H1 (cell line): ENCODE measurements around the gene FGF10. TPM values are rescaled to one million over a fixed set of nuclear protein-coding genes. Genes with fewer than 3 reads are reported as not detected.
A peak's percentile ranks its signal among the peaks of the same experiment; 100 is the strongest.

Source experiments
- CTCF ChIA-PET: fragments of 300-600 bp; sonication (Branson Sonifier 250); formaldehyde crosslinking; loops from one replicate; lab custom pipeline; 2021; ENCODE audit not compliant: partially characterized antibody; lab: Charles Lee
- POLR2A ChIA-PET: fragments of 300-600 bp; sonication (Branson Sonifier 250); formaldehyde crosslinking; loops from one replicate; lab custom pipeline; 2021; ENCODE audit warnings: inconsistent platforms; ENCODE audit not compliant: partially characterized antibody; lab: Charles Lee
- DNase-seq, 2 experiments: peaks; one replicate each; pipeline versions ENCODE4 v3.0.0 to v3.0.0-alpha.2; 2010 to 2022; ENCODE audit warnings: low spot score in 2 of 2, low read depth in 1 of 2, mixed read lengths in 1 of 2
- FAIRE-seq: peaks from 2 replicates; lab custom pipeline; 2011; peaks lifted over from hg19 to GRCh38; lab: Jason Lieb, UNC
- H2AFZ ChIP-seq: 2 replicates; pipeline ENCODE4 v1.8.1; 2012; ENCODE audit warnings: low read length, inconsistent platforms
- H2AK5ac ChIP-seq: 2 replicates; pipeline ENCODE4 v1.6.1; 2013; ENCODE audit warnings: low read depth, low read length
- H2BK120ac ChIP-seq: replicated peaks from 2 replicates; pipeline ENCODE3; 2013; ENCODE audit warnings: low read depth, low read length, inconsistent platforms
- H2BK12ac ChIP-seq: 2 replicates; pipeline ENCODE4 v1.6.1; 2013; ENCODE audit warnings: low read depth, low read length
- H2BK15ac ChIP-seq: 2 replicates; pipeline ENCODE4 v1.6.1; 2013; ENCODE audit warnings: low read length
- H2BK20ac ChIP-seq: 2 replicates; pipeline ENCODE4 v1.6.1; 2013; ENCODE audit warnings: low read length
- H2BK5ac ChIP-seq: 2 replicates; pipeline ENCODE4 v1.6.1; 2013; ENCODE audit warnings: low read depth, low read length
- H3K14ac ChIP-seq: 2 replicates; pipeline ENCODE4 v1.6.1; 2013; ENCODE audit warnings: inconsistent platforms; ENCODE audit not compliant: insufficient read length
- H3K18ac ChIP-seq: 2 replicates; pipeline ENCODE4 v1.6.1; 2013; ENCODE audit warnings: low read length; ENCODE audit errors: extremely low read depth
- H3K23ac ChIP-seq: 2 replicates; pipeline ENCODE4 v1.6.1; 2013; ENCODE audit warnings: inconsistent platforms; ENCODE audit not compliant: insufficient read length
- H3K23me2 ChIP-seq: 2 replicates; pipeline ENCODE4 v1.6.1; 2013; ENCODE audit warnings: low read depth, low read length
- H3K27ac ChIP-seq: 2 replicates; pipeline ENCODE4 v1.6.1; 2011; ENCODE audit warnings: low read depth, low read length, inconsistent platforms
- H3K27me3 ChIP-seq, 4 experiments: replicated peaks in 1 of 4; 1 replicate in 1 of 4; 2 replicates in 3 of 4; pipeline versions ENCODE4 v1.6.1 to v1.8.1; 2011 to 2013; ENCODE audit warnings: low read length in 3 of 4, mild to moderate bottlenecking in 3 of 4, inconsistent platforms in 2 of 4, mixed read lengths in 2 of 4, moderate library complexity in 1 of 4; ENCODE audit not compliant: control insufficient read depth in 3 of 4, insufficient read depth in 3 of 4; ENCODE audit errors: extremely low read depth in 1 of 4
- H3K36me3 ChIP-seq, 4 experiments: 2 replicates each; pipeline versions ENCODE4 v1.6.1 to v1.8.1; 2011 to 2013; ENCODE audit warnings: mild to moderate bottlenecking in 4 of 4, low read length in 3 of 4, moderate library complexity in 2 of 4, control low read depth in 1 of 4, inconsistent platforms in 1 of 4; ENCODE audit not compliant: insufficient read depth in 4 of 4, control insufficient read depth in 2 of 4
- H3K4ac ChIP-seq: replicated peaks from 2 replicates; pipeline ENCODE3; 2013; ENCODE audit warnings: low read length, low read depth, mixed read lengths, inconsistent platforms; ENCODE audit not compliant: insufficient read length
- H3K4me1 ChIP-seq, 4 experiments: replicated peaks in 1 of 4; 1 replicate in 1 of 4; 2 replicates in 3 of 4; pipeline versions ENCODE4 v1.6.1 to v1.8.1; 2011 to 2013; ENCODE audit warnings: low read length in 3 of 4, inconsistent platforms in 2 of 4, mixed read lengths in 1 of 4; ENCODE audit not compliant: insufficient read depth in 4 of 4, control insufficient read depth in 3 of 4
- H3K4me2 ChIP-seq, 2 experiments: 2 replicates each; pipeline versions ENCODE4 v1.6.1 to v1.8.1; 2011 to 2013; ENCODE audit warnings: low read depth in 2 of 2, low read length in 2 of 2, control low read depth in 1 of 2, inconsistent platforms in 1 of 2, mild to moderate bottlenecking in 1 of 2; ENCODE audit not compliant: insufficient read depth in 1 of 2
- H3K4me3 ChIP-seq, 4 experiments: fragments of 200-600, 300-600 bp in 1 of 4; sonication (generic), shearing (Covaris generic), sonication (Bioruptor Twin) in 1 of 4; 2 replicates each; pipeline versions ENCODE4 v1.5.1 to v1.8.1; 2011 to 2016; ENCODE audit warnings: low read length in 4 of 4, low read depth in 3 of 4, control low read depth in 2 of 4, inconsistent platforms in 2 of 4, mild to moderate bottlenecking in 2 of 4, mixed read lengths in 1 of 4, moderate library complexity in 1 of 4; ENCODE audit not compliant: insufficient read depth in 2 of 4; ENCODE audit errors: extremely low read depth in 1 of 4
- H3K56ac ChIP-seq: replicated peaks from 2 replicates; pipeline ENCODE3; 2013; ENCODE audit warnings: low read depth, mild to moderate bottlenecking, mixed read lengths, low read length, inconsistent platforms; ENCODE audit not compliant: insufficient read length
- H3K79me1 ChIP-seq: 2 replicates; pipeline ENCODE4 v1.6.1; 2013; ENCODE audit warnings: low read depth, low read length, control low read depth
- H3K79me2 ChIP-seq, 2 experiments: 2 replicates each; pipeline versions ENCODE4 v1.6.1 to v1.8.1; 2012 to 2013; ENCODE audit warnings: low read length in 2 of 2, mild to moderate bottlenecking in 2 of 2, inconsistent platforms in 1 of 2; ENCODE audit not compliant: insufficient read depth in 2 of 2, control insufficient read depth in 1 of 2
- H3K9ac ChIP-seq, 4 experiments: replicated peaks in 1 of 4; 1 replicate in 1 of 4; 2 replicates in 3 of 4; pipeline versions ENCODE4 v1.6.1 to v1.8.1; 2011 to 2013; ENCODE audit warnings: low read depth in 3 of 4, low read length in 3 of 4, control low read depth in 2 of 4, mild to moderate bottlenecking in 2 of 4, moderate library complexity in 2 of 4, inconsistent platforms in 1 of 4; ENCODE audit errors: extremely low read depth in 1 of 4
- H3K9me3 ChIP-seq, 2 experiments: 2 replicates each; pipeline versions ENCODE4 v1.6.1 to v1.8.1; 2012 to 2013; ENCODE audit warnings: mild to moderate bottlenecking in 2 of 2, moderate library complexity in 2 of 2, control low read depth in 1 of 2, inconsistent platforms in 1 of 2, low read depth in 1 of 2, low read length in 1 of 2, mixed read lengths in 1 of 2; ENCODE audit not compliant: insufficient read depth in 2 of 2
- H4K20me1 ChIP-seq, 2 experiments: replicated peaks in 1 of 2; 2 replicates each; pipeline versions ENCODE3 to v1.8.1; 2011 to 2013; ENCODE audit warnings: inconsistent platforms in 2 of 2, low read length in 2 of 2, mild to moderate bottlenecking in 1 of 2; ENCODE audit not compliant: insufficient read depth in 2 of 2, control insufficient read depth in 1 of 2
- H4K5ac ChIP-seq: 2 replicates; pipeline ENCODE4 v1.6.1; 2013; ENCODE audit warnings: low read length, low read depth, mixed read lengths, inconsistent platforms; ENCODE audit not compliant: insufficient read length
- H4K8ac ChIP-seq: 2 replicates; pipeline ENCODE4 v1.8.0; 2013; ENCODE audit warnings: mild to moderate bottlenecking, moderate library complexity, low read length, inconsistent platforms; ENCODE audit not compliant: insufficient read depth; ENCODE audit errors: extremely low read depth
- H4K91ac ChIP-seq: replicated peaks from 2 replicates; pipeline ENCODE3; 2013; ENCODE audit warnings: low read length, mixed read lengths, inconsistent platforms; ENCODE audit not compliant: insufficient read length
- BACH1 ChIP-seq: IDR thresholded peaks from 2 replicates; pipeline ENCODE4 v1.6.1; 2012; ENCODE audit warnings: low read length, improper control_type of control experiment
- CBX8 ChIP-seq: fragments of 300-800, 300-1000 bp; sonication (generic); IDR thresholded peaks from 2 replicates; pipeline ENCODE4 v1.7.1; 2016; ENCODE audit warnings: low read depth, low read length, borderline replicate concordance
- CEBPB ChIP-seq: IDR thresholded peaks from 2 replicates; pipeline ENCODE4 v1.6.1; 2012; ENCODE audit warnings: low read depth, low read length
- FOSL1 ChIP-seq: IDR thresholded peaks from 2 replicates; pipeline ENCODE4 v1.6.1; 2011; ENCODE audit warnings: mild to moderate bottlenecking, low read depth, low read length, moderate library complexity; ENCODE audit not compliant: insufficient read depth
- GTF2F1 ChIP-seq: IDR thresholded peaks from 2 replicates; pipeline ENCODE4 v1.6.1; 2012; ENCODE audit warnings: low read depth, low read length, improper control_type of control experiment, borderline replicate concordance
- HDAC6 ChIP-seq: IDR thresholded peaks from one replicate; pipeline ENCODE4 v1.7.1; 2012; ENCODE audit warnings: low read depth, mild to moderate bottlenecking, inconsistent platforms, low read length, moderate library complexity
- KDM5A ChIP-seq: fragments of 200-600 bp; IDR thresholded peaks from 2 replicates; pipeline ENCODE4 v1.7.1; 2012; ENCODE audit warnings: mild to moderate bottlenecking, low read length, inconsistent platforms, mixed read lengths
- RBBP5 ChIP-seq: IDR thresholded peaks from 2 replicates; pipeline ENCODE4 v1.7.1; 2012; ENCODE audit warnings: low read depth, mild to moderate bottlenecking, inconsistent platforms, low read length, moderate library complexity, borderline replicate concordance
- SIRT6 ChIP-seq: IDR thresholded peaks from one replicate; pipeline ENCODE4 v1.7.1; 2012; ENCODE audit warnings: low read length, inconsistent platforms
- SIX5 ChIP-seq: IDR thresholded peaks from 2 replicates; pipeline ENCODE4 v1.6.1; 2011; ENCODE audit warnings: mild to moderate bottlenecking, low read depth, low read length
- SP4 ChIP-seq: IDR thresholded peaks from 2 replicates; pipeline ENCODE4 v1.6.1; 2012; ENCODE audit warnings: low read length, inconsistent platforms
- TAF1 ChIP-seq: IDR thresholded peaks from 2 replicates; pipeline ENCODE4 v1.6.1; 2011; ENCODE audit warnings: mild to moderate bottlenecking, low read depth, low read length
- TCF12 ChIP-seq: IDR thresholded peaks from 2 replicates; pipeline ENCODE4 v1.6.1; 2011; ENCODE audit warnings: low read depth, mild to moderate bottlenecking, low read length
- ZNF274 ChIP-seq: IDR thresholded peaks from 2 replicates; pipeline ENCODE4 v1.7.0; 2012; ENCODE audit warnings: low read length, borderline replicate concordance; ENCODE audit errors: extremely low read depth
- WGBS, 2 experiments: shearing (Covaris generic) in 1 of 2; methylation state at CpG; one replicate each; pipeline versions ENCODE4 v1.1.6 to v1.1.7; 2013 to 2015; ENCODE audit warnings: low lambda C conversion rate in 2 of 2, mixed read lengths in 2 of 2, inconsistent platforms in 1 of 2, low coverage in 1 of 2, missing lambda C conversion rate in 1 of 2; ENCODE audit not compliant: insufficient replicate concordance in 2 of 2, insufficient coverage in 1 of 2, insufficient read length in 1 of 2; ENCODE audit errors: extremely low coverage in 1 of 2, missing lambda C conversion rate in 1 of 2; 5-methylcytosine and 5-hydroxymethylcytosine counted together
- polyA plus RNA-seq, 7 experiments: library from polyadenylated mRNA; depleted of rRNA in 3 of 7; stranded (reverse) in 5 of 7; unstranded in 2 of 7; fragments of >200 nt in 5 of 7; fragments of 200-250 nt in 2 of 7; gene quantifications; 1 replicate in 5 of 7; 2 replicates in 1 of 7; 4 replicates in 1 of 7; pipeline versions ENCODE4 v1.2.1 to v1.2.3, GENCODE V29; 2011 to 2013; ENCODE audit warnings: missing spikeins in 2 of 7, mixed read lengths in 2 of 7
- total RNA-seq: library from RNA; stranded (reverse); fragmentation: NEBNext Ultra II Directional; extraction: Animal tissue kit (Norgen Biotek cat#: 25700); gene quantifications from 2 replicates; pipeline ENCODE4 v1.2.1, GENCODE V29; 2021
- TF ChIP-seq, protein P1 (sequence below): IDR thresholded peaks from 2 replicates; pipeline ENCODE4 v1.6.1; 2012; ENCODE audit warnings: inconsistent platforms

Gene FGF10
- total and polyA plus RNA-seq, 2 of the 8 experiments (the other 6 are each of a cell fraction or from before 2014, with no cell fraction given): 0.06 to 0.54 TPM

DNA sequence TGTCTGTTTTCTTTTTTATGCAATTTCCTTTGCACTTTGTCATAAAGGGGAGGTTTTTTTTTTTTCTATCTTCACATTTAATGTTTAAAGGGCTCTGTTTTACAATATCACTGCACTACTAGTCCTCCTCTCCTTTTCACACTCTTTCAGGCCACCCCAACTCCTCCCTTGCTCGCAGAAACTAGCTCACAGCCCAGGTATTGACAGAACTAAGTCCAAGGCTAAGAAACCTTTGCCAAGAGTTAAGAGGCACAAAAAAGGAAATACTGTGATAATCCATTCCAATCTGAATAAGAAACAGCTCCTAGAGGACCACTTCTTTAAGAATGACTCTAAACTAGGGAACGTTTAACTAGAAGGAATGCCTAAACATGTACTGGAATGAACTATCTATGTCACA, 1.1 kb upstream of the FGF10 start:
- DNase-seq (no peak), FAIRE-seq (no peak)
- Histone ChIP-seq H3K56ac (no peak overlapping the region), H3K4ac (no peak overlapping the region), H3K9ac (no peak overlapping the region; a peak in 1 of 7 replicates), H3K79me2 (no peaks in the 10 kb centered on the region), H2AK5ac (no peak overlapping the region), H3K4me2 (peak overlapping the region; percentile 83 to 96), H3K79me1 (no peaks in the 10 kb centered on the region), H3K9me3 (no peaks in the 10 kb centered on the region), H2BK15ac (no peak overlapping the region), H4K8ac (no peak overlapping the region), H3K4me3 (peak overlapping the region; percentile 56 to 72 (median 61); a peak in 7 of 8 replicates), H2AFZ (peak overlapping the region; percentile 96; the same call in 1 of the 2 replicates), H4K91ac (no peak overlapping the region), H2BK5ac (no peak overlapping the region), H3K23me2 (peaks cover 16% of the 10 kb centered on the region), H4K20me1 (no peaks in the 10 kb centered on the region), H4K5ac (no peak overlapping the region), H3K23ac (no peak overlapping the region), H2BK12ac (no peak overlapping the region), H3K36me3 (no peaks in the 10 kb centered on the region), H3K18ac (no peak overlapping the region), H3K27ac (no peak overlapping the region), H2BK20ac (no peak overlapping the region), H3K4me1 (peaks cover 2 to 11% (median 4%) of the 10 kb centered on the region in 4 experiments; a peak in 5 of 7 replicates), H3K14ac (no peak overlapping the region), H2BK120ac (no peak overlapping the region), H3K27me3 (peaks cover 6 to 32% (median 25%) of the 10 kb centered on the region in 4 experiments)
- CTCF ChIA-PET: interaction anchor here (1.2 kb wide), 1 partner anchor 100 kb away, joined by 3 read pairs; no protein-coding TSS in a partner anchor
- WGBS, 2 experiments: 37% methylated on average over 2 of the region's 2 CpGs; no CpG with 5 or more reads in 1 of the 2 experiments
- POLR2A ChIA-PET: no interaction called here
- TF ChIP-seq TCF12: no peak
- TF ChIP-seq CBX8: no peak
- TF ChIP-seq HDAC6: no peak
- no peak for TF ChIP-seq CEBPB
- TF ChIP-seq TAF1: no peak
- TF ChIP-seq, protein P1, sequence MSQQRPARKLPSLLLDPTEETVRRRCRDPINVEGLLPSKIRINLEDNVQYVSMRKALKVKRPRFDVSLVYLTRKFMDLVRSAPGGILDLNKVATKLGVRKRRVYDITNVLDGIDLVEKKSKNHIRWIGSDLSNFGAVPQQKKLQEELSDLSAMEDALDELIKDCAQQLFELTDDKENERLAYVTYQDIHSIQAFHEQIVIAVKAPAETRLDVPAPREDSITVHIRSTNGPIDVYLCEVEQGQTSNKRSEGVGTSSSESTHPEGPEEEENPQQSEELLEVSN: no peak
- TF ChIP-seq KDM5A: no peak
- no peak for TF ChIP-seq FOSL1
- TF ChIP-seq BACH1: no peak
- no peak for TF ChIP-seq SIRT6
- no peak for TF ChIP-seq RBBP5
- TF ChIP-seq SIX5: no peak
- no peak for TF ChIP-seq SP4
- TF ChIP-seq GTF2F1: no peak
- no peak for TF ChIP-seq ZNF274
